Endothelial cell (in vitro differentiated cells): ENCODE measurements around the gene CDC42BPA. TPM values are rescaled to one million over a fixed set of nuclear protein-coding genes. Genes with fewer than 3 reads are reported as not detected.

ENCODE experiments used
- DNase-seq: peaks from one replicate; pipeline ENCODE4 v3.0.0; 2021; ENCODE audit warnings: low spot score
- H3K27ac Mint-ChIP-seq: one replicate; pipeline ENCODE4 v1.8.0; 2021; ENCODE audit warnings: mixed read lengths, inconsistent platforms; ENCODE audit not compliant: unreplicated experiment
- H3K27me3 Mint-ChIP-seq: one replicate; pipeline ENCODE4 v1.8.0; 2021; ENCODE audit warnings: mild to moderate bottlenecking, moderate library complexity, mixed read lengths, inconsistent platforms; ENCODE audit not compliant: unreplicated experiment
- H3K36me3 Mint-ChIP-seq: one replicate; pipeline ENCODE4 v1.8.0; 2021; ENCODE audit warnings: mild to moderate bottlenecking, low read depth, mixed read lengths, inconsistent platforms; ENCODE audit not compliant: unreplicated experiment
- H3K4me1 Mint-ChIP-seq: one replicate; pipeline ENCODE4 v1.8.0; 2021; ENCODE audit warnings: mild to moderate bottlenecking, mixed read lengths, inconsistent platforms; ENCODE audit not compliant: unreplicated experiment
- H3K4me3 Mint-ChIP-seq: one replicate; pipeline ENCODE4 v1.8.0; 2021; ENCODE audit warnings: mild to moderate bottlenecking, mixed read lengths, inconsistent platforms; ENCODE audit not compliant: unreplicated experiment
- H3K9me3 Mint-ChIP-seq: one replicate; pipeline ENCODE4 v1.8.0; 2021; ENCODE audit warnings: mixed read lengths, inconsistent platforms; ENCODE audit not compliant: unreplicated experiment
- total RNA-seq: library from RNA; stranded (reverse); fragmentation: NEBNext Ultra II Directional; extraction: Animal tissue kit (Norgen Biotek cat#: 25700); gene quantifications from one replicate; pipeline ENCODE4 v1.2.1, GENCODE V29; 2021; ENCODE audit not compliant: unreplicated experiment
- TF ChIP-seq, protein P1 (sequence below): fragments of 200-600 bp; sonication (generic); IDR thresholded peaks from one replicate; pipeline ENCODE4 v1.5.0; 2021; ENCODE audit warnings: antibody characterized with exemption; ENCODE audit not compliant: unreplicated experiment

Gene CDC42BPA
- total RNA-seq, 1 donor from 2014 or later, result 41.4 TPM

DNA sequence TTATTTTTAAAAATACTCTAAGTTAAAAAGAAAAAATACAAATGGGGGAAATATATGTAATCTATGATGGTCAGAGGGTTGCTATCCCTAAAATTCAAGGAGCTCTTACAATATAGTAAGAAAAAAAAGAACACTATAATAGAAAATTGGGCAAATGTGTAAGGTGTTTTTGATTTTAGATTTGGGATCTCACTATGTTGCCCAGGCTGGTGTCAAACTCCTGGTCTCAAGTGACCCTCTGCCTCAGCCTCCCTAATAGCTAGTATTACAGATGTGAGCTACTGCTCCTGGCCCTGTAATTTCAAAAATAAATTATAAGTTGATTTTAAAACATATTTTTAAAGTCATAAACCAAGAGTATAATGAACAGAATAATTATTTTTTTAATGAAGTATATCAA, 45.9 kb downstream of the CDC42BPA start:
- no peak overlapping the region for H3K27ac Mint-ChIP-seq
- no peaks in the 10 kb centered on the region for H3K9me3 Mint-ChIP-seq
- no peak for DNase-seq
- no peak overlapping the region for H3K4me3 Mint-ChIP-seq
- H3K4me1 Mint-ChIP-seq, result no peaks in the 10 kb centered on the region
- no peaks in the 10 kb centered on the region for H3K27me3 Mint-ChIP-seq
- TF ChIP-seq, protein P1, sequence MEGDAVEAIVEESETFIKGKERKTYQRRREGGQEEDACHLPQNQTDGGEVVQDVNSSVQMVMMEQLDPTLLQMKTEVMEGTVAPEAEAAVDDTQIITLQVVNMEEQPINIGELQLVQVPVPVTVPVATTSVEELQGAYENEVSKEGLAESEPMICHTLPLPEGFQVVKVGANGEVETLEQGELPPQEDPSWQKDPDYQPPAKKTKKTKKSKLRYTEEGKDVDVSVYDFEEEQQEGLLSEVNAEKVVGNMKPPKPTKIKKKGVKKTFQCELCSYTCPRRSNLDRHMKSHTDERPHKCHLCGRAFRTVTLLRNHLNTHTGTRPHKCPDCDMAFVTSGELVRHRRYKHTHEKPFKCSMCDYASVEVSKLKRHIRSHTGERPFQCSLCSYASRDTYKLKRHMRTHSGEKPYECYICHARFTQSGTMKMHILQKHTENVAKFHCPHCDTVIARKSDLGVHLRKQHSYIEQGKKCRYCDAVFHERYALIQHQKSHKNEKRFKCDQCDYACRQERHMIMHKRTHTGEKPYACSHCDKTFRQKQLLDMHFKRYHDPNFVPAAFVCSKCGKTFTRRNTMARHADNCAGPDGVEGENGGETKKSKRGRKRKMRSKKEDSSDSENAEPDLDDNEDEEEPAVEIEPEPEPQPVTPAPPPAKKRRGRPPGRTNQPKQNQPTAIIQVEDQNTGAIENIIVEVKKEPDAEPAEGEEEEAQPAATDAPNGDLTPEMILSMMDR, result no peak
- peaks cover 4% of the 10 kb centered on the region for H3K36me3 Mint-ChIP-seq

DNA sequence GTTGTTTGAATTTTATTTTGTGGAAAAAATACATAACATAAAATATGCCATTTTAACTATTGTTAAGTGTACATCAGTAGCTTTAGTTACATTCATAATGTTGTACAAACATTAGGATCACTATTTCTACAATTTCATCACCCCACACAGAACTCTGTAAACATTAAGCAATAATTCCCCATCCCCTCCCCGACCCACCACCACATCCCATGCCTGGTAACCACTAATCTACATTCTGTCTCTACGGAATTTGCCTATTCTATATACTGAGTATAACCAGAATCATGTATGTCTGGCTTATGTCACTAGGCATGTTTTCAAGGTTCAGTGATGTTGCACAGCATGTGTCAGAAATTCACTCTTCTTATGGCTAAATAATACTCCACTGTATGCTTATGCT, 47.7 kb downstream of the CDC42BPA start:
- DNase-seq, result no peak
- no peaks in the 10 kb centered on the region for H3K27me3 Mint-ChIP-seq
- H3K9me3 Mint-ChIP-seq, result no peaks in the 10 kb centered on the region
- TF ChIP-seq, protein P1, result no peak
- H3K36me3 Mint-ChIP-seq, result peaks cover 4% of the 10 kb centered on the region
- H3K4me1 Mint-ChIP-seq, result no peaks in the 10 kb centered on the region
- no peak overlapping the region for H3K27ac Mint-ChIP-seq
- no peak overlapping the region for H3K4me3 Mint-ChIP-seq

DNA sequence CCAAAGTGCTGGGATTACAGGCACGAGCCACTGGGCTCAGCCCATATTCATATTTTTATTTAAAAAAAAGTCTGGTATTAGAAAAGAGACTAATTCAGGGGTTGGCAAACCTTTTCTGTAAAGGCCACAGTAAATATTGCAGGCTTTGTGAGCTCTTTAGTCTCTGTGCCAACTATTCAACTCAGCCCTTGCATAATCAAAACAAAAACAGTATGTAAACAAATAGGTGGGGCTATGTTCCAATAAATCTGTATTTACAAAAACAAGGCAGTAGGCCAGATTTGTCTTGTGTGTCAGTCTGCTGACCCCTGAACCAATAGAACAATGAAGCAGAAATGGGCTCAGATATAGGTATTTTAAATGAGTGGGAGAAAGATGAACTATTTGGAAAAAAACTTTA, 49.3 kb downstream of the CDC42BPA start:
- Mint-ChIP-seq H3K9me3 (no peaks in the 10 kb centered on the region), H3K4me1 (no peaks in the 10 kb centered on the region), H3K27ac (no peak overlapping the region), H3K4me3 (no peak overlapping the region), H3K36me3 (no peaks in the 10 kb centered on the region), H3K27me3 (no peaks in the 10 kb centered on the region)
- DNase-seq, result no peak
- TF ChIP-seq, protein P1, result no peak

GRCh38 chr1:227265891-227266290, 52.4 kb downstream of the CDC42BPA start:
- Mint-ChIP-seq H3K36me3 (no peaks in the 10 kb centered on the region), H3K4me3 (no peak overlapping the region), H3K9me3 (no peaks in the 10 kb centered on the region), H3K27me3 (no peaks in the 10 kb centered on the region), H3K4me1 (no peaks in the 10 kb centered on the region), H3K27ac (no peak overlapping the region)
- TF ChIP-seq, protein P1, result no peak
- no peak for DNase-seq

- DNase-seq, result no peak
- no peaks in the 10 kb centered on the region for H3K9me3 Mint-ChIP-seq
- H3K4me3 Mint-ChIP-seq, result no peak overlapping the region
- no peaks in the 10 kb centered on the region for H3K36me3 Mint-ChIP-seq
- no peak overlapping the region for H3K27ac Mint-ChIP-seq
- TF ChIP-seq, protein P1, result no peak
- H3K27me3 Mint-ChIP-seq, result no peaks in the 10 kb centered on the region
- H3K4me1 Mint-ChIP-seq, result peaks cover 9% of the 10 kb centered on the region
Observed at GRCh38 chr1:227263869-227264268, 54.4 kb downstream of the CDC42BPA start.
